Endothelial cell of umbilical vein (primary cell): Measurements from ENCODE around the gene BRCA2.

ENCODE experiments used
- EZH2 ChIP-seq: IDR thresholded peaks from 2 replicates; pipeline ENCODE4 v1.6.1; 2012; ENCODE audit warnings: borderline replicate concordance, low read depth, mild to moderate bottlenecking, moderate library complexity, low read length, inconsistent platforms; ENCODE audit not compliant: severe bottlenecking
- FOS ChIP-seq: IDR thresholded peaks from 2 replicates; pipeline ENCODE4 v1.6.1; 2011; ENCODE audit warnings: mild to moderate bottlenecking, low read length, moderate library complexity, borderline replicate concordance; ENCODE audit not compliant: insufficient read depth
- GATA2 ChIP-seq: IDR thresholded peaks from 2 replicates; pipeline ENCODE4 v1.7.0; 2011; ENCODE audit warnings: low read depth, mild to moderate bottlenecking, moderate library complexity, mixed read lengths, low read length; ENCODE audit not compliant: insufficient read length, insufficient read depth
- JUN ChIP-seq: IDR thresholded peaks from 2 replicates; pipeline ENCODE4 v1.6.1; 2011; ENCODE audit warnings: borderline replicate concordance, low read depth; ENCODE audit not compliant: insufficient read length, insufficient read depth
- MYC ChIP-seq: IDR thresholded peaks from one replicate; pipeline ENCODE4 v1.6.1; 2011; ENCODE audit warnings: mild to moderate bottlenecking, low read depth, low read length
- POLR2A ChIP-seq: IDR thresholded peaks from 2 replicates; pipeline ENCODE4 v1.6.1; 2012; ENCODE audit warnings: low read depth, mild to moderate bottlenecking, control low read depth, low read length
- POLR2AphosphoS5 ChIP-seq: IDR thresholded peaks from 2 replicates; pipeline ENCODE4 v1.6.1; 2012; ENCODE audit warnings: low read depth, mild to moderate bottlenecking, control low read depth, low read length, moderate library complexity; ENCODE audit not compliant: insufficient read depth
- TF ChIP-seq, protein P1 (sequence below), 2 donors: IDR thresholded peaks; 1 replicate in 1 of 2; 2 replicates in 1 of 2; pipeline ENCODE4 v1.5.1; 2011; ENCODE audit warnings: low read length in 2 of 2, mild to moderate bottlenecking in 2 of 2, moderate library complexity in 2 of 2, control low read depth in 1 of 2, inconsistent platforms in 1 of 2, low read depth in 1 of 2; ENCODE audit not compliant: insufficient read depth in 1 of 2; ENCODE audit errors: extremely low read depth in 1 of 2
- TF ChIP-seq, protein P2 (sequence below): IDR thresholded peaks from 2 replicates; pipeline ENCODE4 v1.6.1; 2011; ENCODE audit not compliant: insufficient read depth, insufficient read length

DNA sequence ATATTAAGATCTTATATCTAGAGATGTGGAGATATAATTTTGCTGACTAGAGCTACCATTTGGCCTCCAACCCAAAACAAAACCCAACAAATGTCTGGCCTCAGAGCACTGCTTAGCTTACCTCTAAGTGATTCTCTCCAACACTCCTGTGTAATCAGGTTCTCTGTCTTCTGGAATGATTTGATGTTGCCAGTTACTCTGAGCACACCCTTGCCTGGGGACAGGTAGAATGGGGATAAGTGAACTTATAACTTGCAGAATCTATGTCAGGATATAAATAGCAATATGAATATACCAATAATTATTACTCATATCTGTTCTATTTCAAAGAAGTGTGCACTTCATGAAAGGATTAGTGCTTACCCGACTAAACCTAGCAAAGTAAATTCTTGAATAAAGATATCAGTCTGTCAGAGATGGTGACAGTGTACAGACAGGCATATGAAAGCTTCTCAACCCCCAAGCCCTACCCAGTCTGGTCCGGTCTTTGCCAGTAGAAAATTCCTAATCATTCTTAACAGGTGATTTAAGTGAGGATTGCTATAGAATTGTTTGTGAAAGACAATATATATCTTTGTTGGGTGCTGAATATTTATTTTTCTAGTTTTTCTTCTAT is 33.1 kb upstream of the BRCA2 start:
- TF ChIP-seq EZH2 (no peak), GATA2 (no peak), JUN (no peak), POLR2A (no peak), FOS (no peak), MYC (no peak), POLR2AphosphoS5 (no peak)
- TF ChIP-seq, protein P1, sequence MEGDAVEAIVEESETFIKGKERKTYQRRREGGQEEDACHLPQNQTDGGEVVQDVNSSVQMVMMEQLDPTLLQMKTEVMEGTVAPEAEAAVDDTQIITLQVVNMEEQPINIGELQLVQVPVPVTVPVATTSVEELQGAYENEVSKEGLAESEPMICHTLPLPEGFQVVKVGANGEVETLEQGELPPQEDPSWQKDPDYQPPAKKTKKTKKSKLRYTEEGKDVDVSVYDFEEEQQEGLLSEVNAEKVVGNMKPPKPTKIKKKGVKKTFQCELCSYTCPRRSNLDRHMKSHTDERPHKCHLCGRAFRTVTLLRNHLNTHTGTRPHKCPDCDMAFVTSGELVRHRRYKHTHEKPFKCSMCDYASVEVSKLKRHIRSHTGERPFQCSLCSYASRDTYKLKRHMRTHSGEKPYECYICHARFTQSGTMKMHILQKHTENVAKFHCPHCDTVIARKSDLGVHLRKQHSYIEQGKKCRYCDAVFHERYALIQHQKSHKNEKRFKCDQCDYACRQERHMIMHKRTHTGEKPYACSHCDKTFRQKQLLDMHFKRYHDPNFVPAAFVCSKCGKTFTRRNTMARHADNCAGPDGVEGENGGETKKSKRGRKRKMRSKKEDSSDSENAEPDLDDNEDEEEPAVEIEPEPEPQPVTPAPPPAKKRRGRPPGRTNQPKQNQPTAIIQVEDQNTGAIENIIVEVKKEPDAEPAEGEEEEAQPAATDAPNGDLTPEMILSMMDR (IDR thresholded peaks at IDR 0.05; ENCODE audit: extremely low read depth in 1 of 2, insufficient read depth in 1 of 2, low read depth in 1 of 2, low read length in 2 of 2), result no peak
- TF ChIP-seq, protein P2, sequence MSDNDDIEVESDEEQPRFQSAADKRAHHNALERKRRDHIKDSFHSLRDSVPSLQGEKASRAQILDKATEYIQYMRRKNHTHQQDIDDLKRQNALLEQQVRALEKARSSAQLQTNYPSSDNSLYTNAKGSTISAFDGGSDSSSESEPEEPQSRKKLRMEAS, result no peak
